ENCODE results near the gene SETD1B. TPM values are rescaled to one million over a fixed set of nuclear protein-coding genes. Genes with fewer than 3 reads are reported as not detected.

The SETD1B gene
- total RNA-seq, 1 donor from 2014 or later: 19.4 TPM

DNA sequence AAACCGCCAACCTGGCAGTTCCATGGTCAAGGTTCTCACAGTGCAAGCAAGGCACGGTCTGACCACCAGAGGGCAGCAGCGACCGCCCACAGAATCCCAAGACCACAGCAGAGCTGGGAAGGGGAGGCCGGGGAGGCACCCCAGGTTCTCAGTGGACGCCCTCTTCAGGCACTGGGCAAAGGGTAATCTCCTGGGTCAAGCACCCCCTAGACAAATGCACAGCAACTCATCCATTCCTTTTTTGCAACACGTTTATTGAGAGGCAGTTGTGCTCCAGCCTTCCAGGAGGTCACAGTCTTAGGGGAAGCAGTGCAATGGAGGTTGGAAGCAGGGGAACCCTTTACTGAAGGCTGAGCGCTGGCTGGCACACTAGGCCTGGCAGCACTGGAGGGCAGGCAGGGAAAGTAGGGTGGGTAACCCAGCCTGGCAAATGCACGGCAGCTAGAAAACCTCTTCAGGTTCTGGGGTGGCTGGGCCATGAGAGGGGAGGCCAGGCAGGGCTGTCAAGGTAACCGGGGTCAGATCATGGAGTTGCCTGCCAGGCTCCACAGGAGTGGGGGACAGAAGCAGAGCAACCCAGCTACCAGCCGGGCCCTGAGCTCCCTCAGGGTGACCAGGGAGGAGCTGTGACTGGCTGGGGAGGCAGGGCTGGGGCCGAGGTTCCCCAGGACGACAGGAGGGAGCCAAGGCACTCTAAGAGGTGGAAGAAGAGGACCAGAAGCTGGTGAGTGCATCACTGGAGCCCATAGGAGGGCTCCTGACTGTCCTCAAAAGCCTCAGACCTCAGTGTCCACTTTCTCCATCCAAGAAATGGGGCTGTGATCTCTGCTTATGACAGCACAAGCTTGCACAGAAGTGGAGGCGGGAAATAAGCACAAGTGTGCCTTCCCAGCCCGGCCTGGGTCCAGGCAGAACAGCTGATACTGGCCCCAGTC lies 8.5 kb upstream of the SETD1B start:
- peaks cover 59% of the 10 kb centered on the region for H3K4me1 Mint-ChIP-seq (ENCODE audit: low read depth)
- peak overlapping the region; percentile 68 for H3K4me3 Mint-ChIP-seq (ENCODE audit: unreplicated experiment)
- TF ChIP-seq, protein P1, sequence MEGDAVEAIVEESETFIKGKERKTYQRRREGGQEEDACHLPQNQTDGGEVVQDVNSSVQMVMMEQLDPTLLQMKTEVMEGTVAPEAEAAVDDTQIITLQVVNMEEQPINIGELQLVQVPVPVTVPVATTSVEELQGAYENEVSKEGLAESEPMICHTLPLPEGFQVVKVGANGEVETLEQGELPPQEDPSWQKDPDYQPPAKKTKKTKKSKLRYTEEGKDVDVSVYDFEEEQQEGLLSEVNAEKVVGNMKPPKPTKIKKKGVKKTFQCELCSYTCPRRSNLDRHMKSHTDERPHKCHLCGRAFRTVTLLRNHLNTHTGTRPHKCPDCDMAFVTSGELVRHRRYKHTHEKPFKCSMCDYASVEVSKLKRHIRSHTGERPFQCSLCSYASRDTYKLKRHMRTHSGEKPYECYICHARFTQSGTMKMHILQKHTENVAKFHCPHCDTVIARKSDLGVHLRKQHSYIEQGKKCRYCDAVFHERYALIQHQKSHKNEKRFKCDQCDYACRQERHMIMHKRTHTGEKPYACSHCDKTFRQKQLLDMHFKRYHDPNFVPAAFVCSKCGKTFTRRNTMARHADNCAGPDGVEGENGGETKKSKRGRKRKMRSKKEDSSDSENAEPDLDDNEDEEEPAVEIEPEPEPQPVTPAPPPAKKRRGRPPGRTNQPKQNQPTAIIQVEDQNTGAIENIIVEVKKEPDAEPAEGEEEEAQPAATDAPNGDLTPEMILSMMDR (IDR thresholded peaks at IDR 0.05): peak; percentile 85
- peak overlapping the region; percentile 99 for H3K27ac Mint-ChIP-seq (ENCODE audit: unreplicated experiment)
- no peaks in the 10 kb centered on the region for H3K9me3 Mint-ChIP-seq (ENCODE audit: low read depth)
- DNase-seq (ENCODE audit: low spot score): no peak
- H3K36me3 Mint-ChIP-seq (ENCODE audit: low read depth): peaks cover 1% of the 10 kb centered on the region
- no peaks in the 10 kb centered on the region for H3K27me3 Mint-ChIP-seq (ENCODE audit: low read depth)

- Mint-ChIP-seq H3K27me3 (ENCODE audit: low read depth) (no peaks in the 10 kb centered on the region), H3K9me3 (ENCODE audit: low read depth) (no peaks in the 10 kb centered on the region), H3K27ac (ENCODE audit: unreplicated experiment) (peak overlapping the region; percentile 99), H3K36me3 (ENCODE audit: low read depth) (peaks cover 5% of the 10 kb centered on the region), H3K4me3 (ENCODE audit: unreplicated experiment) (peak overlapping the region; percentile 79), H3K4me1 (ENCODE audit: low read depth) (peaks cover 62% of the 10 kb centered on the region)
- no peak for DNase-seq (ENCODE audit: low spot score)
- TF ChIP-seq, protein P1 (IDR thresholded peaks at IDR 0.05): peak; percentile 68
These were observed 6.7 kb upstream of the SETD1B start for GRCh38 chr12:121796855-121797751.

- H3K9me3 Mint-ChIP-seq (ENCODE audit: low read depth): no peaks in the 10 kb centered on the region
- peak overlapping the region; percentile 99 for H3K27ac Mint-ChIP-seq (ENCODE audit: unreplicated experiment)
- DNase-seq (ENCODE audit: low spot score): no peak
- peak overlapping the region; percentile 79 for H3K4me3 Mint-ChIP-seq (ENCODE audit: unreplicated experiment)
- TF ChIP-seq, protein P1 (IDR thresholded peaks at IDR 0.05): no peak
- peaks cover 57% of the 10 kb centered on the region for H3K4me1 Mint-ChIP-seq (ENCODE audit: low read depth)
- H3K36me3 Mint-ChIP-seq (ENCODE audit: low read depth): peaks cover 5% of the 10 kb centered on the region
- H3K27me3 Mint-ChIP-seq (ENCODE audit: low read depth): no peaks in the 10 kb centered on the region
These were observed 5.6 kb upstream of the SETD1B start for GRCh38 chr12:121797937-121798786.

- TF ChIP-seq, protein P1 (IDR thresholded peaks at IDR 0.05): no peak
- H3K27me3 Mint-ChIP-seq (ENCODE audit: low read depth): no peaks in the 10 kb centered on the region
- H3K4me1 Mint-ChIP-seq (ENCODE audit: low read depth): peaks cover 57% of the 10 kb centered on the region
- H3K36me3 Mint-ChIP-seq (ENCODE audit: low read depth): peaks cover 5% of the 10 kb centered on the region
- H3K27ac Mint-ChIP-seq (ENCODE audit: unreplicated experiment): peak overlapping the region; percentile 99
- DNase-seq (ENCODE audit: low spot score): no peak
- no peaks in the 10 kb centered on the region for H3K9me3 Mint-ChIP-seq (ENCODE audit: low read depth)
- H3K4me3 Mint-ChIP-seq (ENCODE audit: unreplicated experiment): peak overlapping the region; percentile 79
These were observed 5.0 kb upstream of the SETD1B start for GRCh38 chr12:121798787-121799155.

Data from chondrocyte (in vitro differentiated cells).